Uterus (tissue), 2 donors: Measurements from ENCODE around the gene CRTAC1.

Source experiments
- CTCF ChIP-seq, 4 experiments: fragments of 200-600 bp in 2 of 4; fragments of 450-650 bp in 2 of 4; sonication (generic) in 2 of 4; IDR thresholded peaks; one replicate each; pipeline ENCODE4 v1.5.1; 2016 to 2019; ENCODE audit warnings: antibody characterized with exemption in 4 of 4, mild to moderate bottlenecking in 2 of 4, moderate library complexity in 1 of 4
- POLR2A ChIP-seq, 2 donors: fragments of 450-650 bp; IDR thresholded peaks; one replicate each; pipeline ENCODE4 v1.6.1; 2016; ENCODE audit warnings: antibody characterized with exemption in 2 of 2, mild to moderate bottlenecking in 1 of 2, moderate library complexity in 1 of 2

- no peak for TF ChIP-seq CTCF (IDR thresholded peaks at IDR 0.05)
- TF ChIP-seq POLR2A (IDR thresholded peaks at IDR 0.05) = no peak
Observed at GRCh38 chr10:98013122-98013521, 17.3 kb downstream of the CRTAC1 start.
